PFSK-1 (cell line): ENCODE data around the gene PTPN7.

Experiments
- POLR2AphosphoS5 ChIP-seq: IDR thresholded peaks from 2 replicates; pipeline ENCODE4 v1.6.1; 2012; ENCODE audit warnings: low read depth, mild to moderate bottlenecking, control low read depth, low read length, moderate library complexity
- SIN3A ChIP-seq: IDR thresholded peaks from 2 replicates; pipeline ENCODE4 v1.6.1; 2012; ENCODE audit warnings: mild to moderate bottlenecking, low read length, moderate library complexity, borderline replicate concordance; ENCODE audit not compliant: insufficient read depth
- TF ChIP-seq, protein P1 (sequence below), 2 experiments: IDR thresholded peaks; 2 replicates each; pipeline versions ENCODE4 v1.6.1 to v1.8.0; 2011 to 2012; ENCODE audit warnings: low read depth in 2 of 2, low read length in 2 of 2, control low read depth in 1 of 2, inconsistent platforms in 1 of 2, mild to moderate bottlenecking in 1 of 2, moderate library complexity in 1 of 2; ENCODE audit not compliant: insufficient read depth in 1 of 2

DNA sequence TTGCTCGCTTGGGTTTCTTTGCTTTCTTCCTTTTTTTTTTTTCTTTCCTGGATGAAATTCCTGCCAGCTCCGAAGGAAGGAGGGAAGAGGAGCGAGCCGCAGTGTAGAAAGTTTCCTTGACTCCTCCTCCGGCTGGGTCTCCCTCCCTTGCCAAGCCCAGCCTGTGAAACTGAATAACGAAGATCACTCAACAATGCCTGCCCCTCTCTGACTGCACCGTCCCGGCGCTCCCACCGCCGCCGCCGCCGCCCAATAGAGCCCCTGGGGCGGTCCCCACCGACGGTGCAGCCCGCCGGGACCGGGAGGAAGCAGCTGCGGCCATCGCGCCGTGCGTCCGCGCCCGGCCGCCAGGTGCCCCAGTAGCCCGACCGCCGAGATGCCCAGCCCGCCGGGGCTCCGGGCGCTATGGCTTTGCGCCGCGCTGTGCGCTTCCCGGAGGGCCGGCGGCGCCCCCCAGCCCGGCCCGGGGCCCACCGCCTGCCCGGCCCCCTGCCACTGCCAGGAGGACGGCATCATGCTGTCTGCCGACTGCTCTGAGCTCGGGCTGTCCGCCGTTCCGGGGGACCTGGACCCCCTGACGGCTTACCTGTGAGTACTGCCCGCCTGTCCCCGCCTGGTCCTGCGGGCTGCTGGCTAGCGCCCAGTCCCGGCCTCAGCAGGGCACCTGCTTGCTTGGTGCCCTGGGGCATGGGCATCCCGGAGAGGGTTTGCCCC lies 33.4 kb upstream of the PTPN7 start, which contains the start of gene LGR6:
- TF ChIP-seq POLR2AphosphoS5 (no peak), SIN3A (no peak)
- TF ChIP-seq, protein P1, sequence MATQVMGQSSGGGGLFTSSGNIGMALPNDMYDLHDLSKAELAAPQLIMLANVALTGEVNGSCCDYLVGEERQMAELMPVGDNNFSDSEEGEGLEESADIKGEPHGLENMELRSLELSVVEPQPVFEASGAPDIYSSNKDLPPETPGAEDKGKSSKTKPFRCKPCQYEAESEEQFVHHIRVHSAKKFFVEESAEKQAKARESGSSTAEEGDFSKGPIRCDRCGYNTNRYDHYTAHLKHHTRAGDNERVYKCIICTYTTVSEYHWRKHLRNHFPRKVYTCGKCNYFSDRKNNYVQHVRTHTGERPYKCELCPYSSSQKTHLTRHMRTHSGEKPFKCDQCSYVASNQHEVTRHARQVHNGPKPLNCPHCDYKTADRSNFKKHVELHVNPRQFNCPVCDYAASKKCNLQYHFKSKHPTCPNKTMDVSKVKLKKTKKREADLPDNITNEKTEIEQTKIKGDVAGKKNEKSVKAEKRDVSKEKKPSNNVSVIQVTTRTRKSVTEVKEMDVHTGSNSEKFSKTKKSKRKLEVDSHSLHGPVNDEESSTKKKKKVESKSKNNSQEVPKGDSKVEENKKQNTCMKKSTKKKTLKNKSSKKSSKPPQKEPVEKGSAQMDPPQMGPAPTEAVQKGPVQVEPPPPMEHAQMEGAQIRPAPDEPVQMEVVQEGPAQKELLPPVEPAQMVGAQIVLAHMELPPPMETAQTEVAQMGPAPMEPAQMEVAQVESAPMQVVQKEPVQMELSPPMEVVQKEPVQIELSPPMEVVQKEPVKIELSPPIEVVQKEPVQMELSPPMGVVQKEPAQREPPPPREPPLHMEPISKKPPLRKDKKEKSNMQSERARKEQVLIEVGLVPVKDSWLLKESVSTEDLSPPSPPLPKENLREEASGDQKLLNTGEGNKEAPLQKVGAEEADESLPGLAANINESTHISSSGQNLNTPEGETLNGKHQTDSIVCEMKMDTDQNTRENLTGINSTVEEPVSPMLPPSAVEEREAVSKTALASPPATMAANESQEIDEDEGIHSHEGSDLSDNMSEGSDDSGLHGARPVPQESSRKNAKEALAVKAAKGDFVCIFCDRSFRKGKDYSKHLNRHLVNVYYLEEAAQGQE (IDR thresholded peaks at IDR 0.05; ENCODE audit: insufficient read depth in 1 of 2, low read depth in 2 of 2, low read length in 2 of 2), result no peak
